Right lobe of liver (tissue), 4 donors: ENCODE measurements around the gene HOXB4.

Experiments
- POLR2A ChIP-seq: fragments of 450-650 bp; IDR thresholded peaks from one replicate; pipeline ENCODE4 v1.6.1; 2017; ENCODE audit warnings: antibody characterized with exemption, mild to moderate bottlenecking
- TF ChIP-seq, protein P1 (sequence below), 4 donors: fragments of 200-600 bp in 3 of 4; fragments of 450-650 bp in 1 of 4; IDR thresholded peaks; one replicate each; pipeline versions ENCODE4 v1.5.1 to v1.8.0; 2016 to 2022; ENCODE audit warnings: antibody characterized with exemption in 4 of 4, mild to moderate bottlenecking in 2 of 4
- donor health status: DM: no; HTN: no; CAD: no.
- donor health status: DM: no; HTN: no; CAD: no.
- donor health status: DM: no; HTN: yes; CAD: no.

DNA sequence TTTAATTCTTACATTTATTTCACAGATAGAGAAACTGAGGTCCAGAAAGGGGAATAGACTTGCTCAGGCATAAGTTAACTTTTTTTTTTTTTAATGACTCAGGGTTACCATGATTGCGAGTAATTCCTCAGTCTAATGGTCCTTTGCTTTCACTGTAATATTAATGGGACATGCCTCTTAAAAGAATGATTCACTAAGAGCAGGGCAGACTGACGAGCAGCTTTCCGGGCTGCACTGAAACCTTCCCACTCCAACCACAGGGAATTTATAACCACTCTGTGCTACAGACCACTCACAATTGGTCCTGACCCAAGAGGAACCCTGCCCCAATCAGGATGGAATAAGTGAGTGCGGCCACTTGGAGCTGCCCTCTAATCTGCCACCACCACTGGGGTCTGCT, 39.0 kb downstream of the HOXB4 start:
- TF ChIP-seq, protein P1, sequence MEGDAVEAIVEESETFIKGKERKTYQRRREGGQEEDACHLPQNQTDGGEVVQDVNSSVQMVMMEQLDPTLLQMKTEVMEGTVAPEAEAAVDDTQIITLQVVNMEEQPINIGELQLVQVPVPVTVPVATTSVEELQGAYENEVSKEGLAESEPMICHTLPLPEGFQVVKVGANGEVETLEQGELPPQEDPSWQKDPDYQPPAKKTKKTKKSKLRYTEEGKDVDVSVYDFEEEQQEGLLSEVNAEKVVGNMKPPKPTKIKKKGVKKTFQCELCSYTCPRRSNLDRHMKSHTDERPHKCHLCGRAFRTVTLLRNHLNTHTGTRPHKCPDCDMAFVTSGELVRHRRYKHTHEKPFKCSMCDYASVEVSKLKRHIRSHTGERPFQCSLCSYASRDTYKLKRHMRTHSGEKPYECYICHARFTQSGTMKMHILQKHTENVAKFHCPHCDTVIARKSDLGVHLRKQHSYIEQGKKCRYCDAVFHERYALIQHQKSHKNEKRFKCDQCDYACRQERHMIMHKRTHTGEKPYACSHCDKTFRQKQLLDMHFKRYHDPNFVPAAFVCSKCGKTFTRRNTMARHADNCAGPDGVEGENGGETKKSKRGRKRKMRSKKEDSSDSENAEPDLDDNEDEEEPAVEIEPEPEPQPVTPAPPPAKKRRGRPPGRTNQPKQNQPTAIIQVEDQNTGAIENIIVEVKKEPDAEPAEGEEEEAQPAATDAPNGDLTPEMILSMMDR (IDR thresholded peaks at IDR 0.05): no peak
- TF ChIP-seq POLR2A: no peak
